Measurements from ENCODE around the gene LPP.

DNA sequence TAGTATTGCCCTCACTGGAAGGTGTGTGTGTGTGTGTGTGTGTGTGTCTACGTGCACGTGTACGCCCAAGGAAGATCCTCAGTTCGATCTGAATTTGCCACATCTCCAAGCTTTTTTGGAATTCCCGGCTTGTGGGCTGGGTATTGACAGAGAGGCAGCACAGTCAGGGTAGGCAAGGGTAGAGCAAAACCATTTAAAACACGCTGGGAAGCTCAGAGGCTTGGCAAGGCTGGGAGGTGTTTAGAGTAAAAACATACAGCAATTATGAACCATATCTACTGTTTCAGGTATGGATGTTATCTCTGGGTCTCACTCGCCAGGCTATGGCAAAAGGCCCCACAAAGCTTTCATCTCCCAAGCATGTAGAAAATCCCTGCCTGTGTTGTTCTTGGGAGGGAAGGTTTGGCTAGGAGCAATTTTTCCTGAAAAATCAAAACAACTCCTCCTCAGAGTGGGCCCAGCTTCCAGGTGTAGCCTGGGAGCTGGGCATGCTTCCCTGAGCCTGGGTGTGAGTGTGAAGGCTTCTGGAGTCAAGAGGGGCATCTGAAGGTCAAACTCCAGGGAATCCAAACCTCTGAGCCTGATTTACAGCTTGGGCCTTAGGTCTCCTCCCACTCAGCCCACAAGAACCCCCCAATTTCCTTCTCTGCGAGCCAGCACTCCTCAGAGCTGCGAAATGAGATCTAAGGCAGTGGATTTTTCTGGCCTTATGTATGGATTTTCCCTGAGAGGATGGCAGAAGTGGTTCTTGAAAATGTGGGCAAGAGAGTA lies 773.0 kb downstream of the LPP start:
- TF ChIP-seq, protein P1, sequence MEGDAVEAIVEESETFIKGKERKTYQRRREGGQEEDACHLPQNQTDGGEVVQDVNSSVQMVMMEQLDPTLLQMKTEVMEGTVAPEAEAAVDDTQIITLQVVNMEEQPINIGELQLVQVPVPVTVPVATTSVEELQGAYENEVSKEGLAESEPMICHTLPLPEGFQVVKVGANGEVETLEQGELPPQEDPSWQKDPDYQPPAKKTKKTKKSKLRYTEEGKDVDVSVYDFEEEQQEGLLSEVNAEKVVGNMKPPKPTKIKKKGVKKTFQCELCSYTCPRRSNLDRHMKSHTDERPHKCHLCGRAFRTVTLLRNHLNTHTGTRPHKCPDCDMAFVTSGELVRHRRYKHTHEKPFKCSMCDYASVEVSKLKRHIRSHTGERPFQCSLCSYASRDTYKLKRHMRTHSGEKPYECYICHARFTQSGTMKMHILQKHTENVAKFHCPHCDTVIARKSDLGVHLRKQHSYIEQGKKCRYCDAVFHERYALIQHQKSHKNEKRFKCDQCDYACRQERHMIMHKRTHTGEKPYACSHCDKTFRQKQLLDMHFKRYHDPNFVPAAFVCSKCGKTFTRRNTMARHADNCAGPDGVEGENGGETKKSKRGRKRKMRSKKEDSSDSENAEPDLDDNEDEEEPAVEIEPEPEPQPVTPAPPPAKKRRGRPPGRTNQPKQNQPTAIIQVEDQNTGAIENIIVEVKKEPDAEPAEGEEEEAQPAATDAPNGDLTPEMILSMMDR (IDR thresholded peaks at IDR 0.05; ENCODE audit: low read length), result no peak
- TF ChIP-seq EZH2 (optimal IDR thresholded peaks at IDR 0.05; ENCODE audit: low read depth, low read length) (no peak), EZH2phosphoT487 (IDR thresholded peaks at IDR 0.05; ENCODE audit: low read length) (no peak)

Data from MM.1S (cell line).